GM12878 (cell line): Measurements from ENCODE around the gene FDPS. TPM values are rescaled to one million over a fixed set of nuclear protein-coding genes. Genes with fewer than 3 reads are reported as not detected.

ENCODE experiments used
- BHLHE40 ChIP-seq, 2 experiments: fragments of 450-650 bp in 1 of 2; IDR thresholded peaks; 2 replicates each; pipeline ENCODE4 v1.6.1; 2011 to 2017; ENCODE audit warnings: low read depth in 2 of 2, borderline replicate concordance in 1 of 2, improper control_type of control experiment in 1 of 2, low read length in 1 of 2, mild to moderate bottlenecking in 1 of 2
- CHD1 ChIP-seq: IDR thresholded peaks from 2 replicates; pipeline ENCODE4 v1.6.1; 2012; ENCODE audit warnings: low read depth, low read length, improper control_type of control experiment
- CREM ChIP-seq: IDR thresholded peaks from 2 replicates; pipeline ENCODE4 v1.6.1; 2014; ENCODE audit warnings: antibody characterized with exemption, low read depth
- EZH2 ChIP-seq: IDR thresholded peaks from 2 replicates; pipeline ENCODE4 v1.6.1; 2012; ENCODE audit warnings: low read depth, mild to moderate bottlenecking, control low read depth, inconsistent platforms, low read length, borderline replicate concordance; ENCODE audit not compliant: control insufficient read depth
- HDAC6 ChIP-seq: fragments of 200-600 bp; sonication (generic); IDR thresholded peaks from one replicate; pipeline ENCODE4 v1.8.0; 2017; ENCODE audit warnings: antibody characterized with exemption; ENCODE audit not compliant: unreplicated experiment
- JUNB ChIP-seq: IDR thresholded peaks from 2 replicates; pipeline ENCODE4 v1.6.1; 2016; ENCODE audit warnings: antibody characterized with exemption, mild to moderate bottlenecking
- MEF2A ChIP-seq: IDR thresholded peaks from 2 replicates; pipeline ENCODE4 v1.6.1; 2011; ENCODE audit warnings: low read depth, mild to moderate bottlenecking, low read length, moderate library complexity; ENCODE audit not compliant: insufficient read depth
- NFIC ChIP-seq: IDR thresholded peaks from 2 replicates; pipeline ENCODE4 v1.6.1; 2012; ENCODE audit warnings: low read depth, mild to moderate bottlenecking, inconsistent platforms, low read length, moderate library complexity
- NFYA ChIP-seq: IDR thresholded peaks from 2 replicates; pipeline ENCODE4 v1.6.1; 2011; ENCODE audit warnings: low read depth, mild to moderate bottlenecking, low read length, improper control_type of control experiment, borderline replicate concordance
- RB1 ChIP-seq: fragments of 450-650 bp; formaldehyde crosslinking; IDR thresholded peaks from 2 replicates; pipeline ENCODE4 v1.6.1; 2017; ENCODE audit warnings: mild to moderate bottlenecking, borderline replicate concordance
- SIN3A ChIP-seq: IDR thresholded peaks from 2 replicates; pipeline ENCODE4 v1.6.1; 2012; ENCODE audit warnings: low read depth, low read length, improper control_type of control experiment
- SMC3 ChIP-seq: IDR thresholded peaks from 2 replicates; pipeline ENCODE4 v1.6.1; 2011; ENCODE audit warnings: low read length, improper control_type of control experiment, borderline replicate concordance
- ZNF274 ChIP-seq: IDR thresholded peaks from one replicate; pipeline ENCODE4 v1.8.0; 2011; ENCODE audit not compliant: insufficient read length, insufficient read depth
- polyA plus RNA-seq, 11 experiments: library from polyadenylated mRNA; depleted of rRNA in 4 of 11; unstranded in 6 of 11; stranded (reverse) in 5 of 11; fragments of >200 nt; fragmentation: Nextera tagmentation in 4 of 11; fragmentation: Illumina TruSeq in 1 of 11; extraction: Ambion mirVana in 4 of 11; extraction: Trizol in 1 of 11; gene quantifications; 1 replicate in 1 of 11; 2 replicates in 10 of 11; pipeline versions ENCODE4 v1.2.1 to v1.2.3, GENCODE V29; 2011 to 2016; ENCODE audit warnings: inconsistent platforms in 2 of 11, missing spikeins in 2 of 11, low read depth in 1 of 11
- total RNA-seq, 4 experiments: library from RNA; depleted of rRNA in 3 of 4; stranded (reverse); fragments of >200 nt in 3 of 4; fragmentation: Illumina TruSeq in 1 of 4; extraction: Trizol in 1 of 4; gene quantifications; 2 replicates each; pipeline versions ENCODE4 v1.2.1 to v1.2.3, GENCODE V29; 2013 to 2021
- TF ChIP-seq, protein P1 (sequence below): IDR thresholded peaks from 2 replicates; pipeline ENCODE4 v1.6.1; 2012; ENCODE audit warnings: improper control_type of control experiment, low read depth, low read length; ENCODE audit not compliant: insufficient replicate concordance
- TF ChIP-seq, protein P2 (sequence below): IDR thresholded peaks from 2 replicates; pipeline ENCODE4 v1.6.1; 2012; ENCODE audit warnings: low read length, inconsistent platforms
- TF ChIP-seq, protein P3 (sequence below): fragments of 450-650 bp; IDR thresholded peaks from 2 replicates; pipeline ENCODE4 v1.6.1; 2017; ENCODE audit warnings: mild to moderate bottlenecking, moderate library complexity
- TF ChIP-seq, protein P4 (sequence below): fragments of 450-650 bp; IDR thresholded peaks from 2 replicates; pipeline ENCODE4 v1.6.1; 2016; ENCODE audit warnings: mild to moderate bottlenecking

Gene FDPS
- total and polyA plus RNA-seq, 10 of the 15 experiments (the other 5 are each of a cell fraction or from before 2014, with no cell fraction given), result 405 to 1,156 (median 487) TPM

DNA sequence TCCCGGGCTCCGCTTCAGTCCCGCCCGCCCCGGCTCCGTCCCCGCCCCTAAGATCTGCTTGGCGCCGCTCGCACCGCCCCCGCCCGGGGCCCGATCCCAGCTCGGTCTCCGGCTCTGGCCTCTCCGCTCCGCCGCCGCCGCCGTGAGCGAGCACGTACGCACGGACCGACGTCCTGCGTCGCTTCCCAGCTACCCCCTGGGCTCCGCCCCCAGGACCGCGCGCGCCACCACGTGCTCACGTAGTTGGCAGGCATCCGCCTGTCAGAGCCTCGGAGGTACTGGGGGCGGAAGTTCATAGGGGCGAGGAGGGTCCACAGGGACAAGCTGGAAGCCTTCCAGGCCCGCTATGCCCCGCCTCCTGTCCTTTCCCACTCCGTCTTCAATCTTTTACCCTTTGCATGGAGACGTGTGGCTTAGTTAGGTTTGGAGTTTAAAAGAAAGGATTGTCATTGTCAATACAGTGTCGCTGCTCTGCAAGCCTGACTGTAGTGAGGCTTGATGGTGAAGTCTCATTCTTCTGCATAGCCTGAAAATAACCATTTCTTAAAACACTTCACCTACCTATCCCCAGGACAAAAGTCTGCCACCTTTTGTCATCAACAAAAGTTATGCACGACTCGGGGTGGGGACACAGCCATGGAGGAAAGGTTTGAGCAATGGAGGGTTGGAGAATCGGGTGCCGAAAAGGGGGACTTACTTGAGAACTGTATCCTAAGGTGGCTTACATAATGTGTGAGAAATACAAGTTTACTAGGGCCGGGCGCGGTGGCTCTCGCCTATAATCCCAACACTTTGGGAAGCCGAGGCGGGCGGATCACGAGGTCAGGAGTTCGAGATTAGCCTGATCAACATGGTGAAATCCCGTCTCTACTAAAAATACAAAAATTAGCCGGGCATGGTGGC is 35.1 kb upstream of the FDPS start, which contains the start of gene CLK2 (continued):
- TF ChIP-seq NFYA (no peak), EZH2 (no peak), CREM (peak; percentile 56; the same call in 1 of the 2 replicates), RB1 (peak; percentile 53; the same call in 1 of the 2 replicates), SMC3 (no peak), BHLHE40 (IDR thresholded peaks at IDR 0.05; ENCODE audit: borderline replicate concordance in 1 of 2, low read depth in 2 of 2, low read length in 1 of 2) (peak; percentile 52 to 85; a peak in 3 of 4 replicates), MEF2A (no peak), SIN3A (peak; percentile 87; the same call in 1 of the 2 replicates), JUNB (no peak), HDAC6 (no peak), ZNF274 (no peak), NFIC (no peak), CHD1 (no peak)
- TF ChIP-seq, protein P1, sequence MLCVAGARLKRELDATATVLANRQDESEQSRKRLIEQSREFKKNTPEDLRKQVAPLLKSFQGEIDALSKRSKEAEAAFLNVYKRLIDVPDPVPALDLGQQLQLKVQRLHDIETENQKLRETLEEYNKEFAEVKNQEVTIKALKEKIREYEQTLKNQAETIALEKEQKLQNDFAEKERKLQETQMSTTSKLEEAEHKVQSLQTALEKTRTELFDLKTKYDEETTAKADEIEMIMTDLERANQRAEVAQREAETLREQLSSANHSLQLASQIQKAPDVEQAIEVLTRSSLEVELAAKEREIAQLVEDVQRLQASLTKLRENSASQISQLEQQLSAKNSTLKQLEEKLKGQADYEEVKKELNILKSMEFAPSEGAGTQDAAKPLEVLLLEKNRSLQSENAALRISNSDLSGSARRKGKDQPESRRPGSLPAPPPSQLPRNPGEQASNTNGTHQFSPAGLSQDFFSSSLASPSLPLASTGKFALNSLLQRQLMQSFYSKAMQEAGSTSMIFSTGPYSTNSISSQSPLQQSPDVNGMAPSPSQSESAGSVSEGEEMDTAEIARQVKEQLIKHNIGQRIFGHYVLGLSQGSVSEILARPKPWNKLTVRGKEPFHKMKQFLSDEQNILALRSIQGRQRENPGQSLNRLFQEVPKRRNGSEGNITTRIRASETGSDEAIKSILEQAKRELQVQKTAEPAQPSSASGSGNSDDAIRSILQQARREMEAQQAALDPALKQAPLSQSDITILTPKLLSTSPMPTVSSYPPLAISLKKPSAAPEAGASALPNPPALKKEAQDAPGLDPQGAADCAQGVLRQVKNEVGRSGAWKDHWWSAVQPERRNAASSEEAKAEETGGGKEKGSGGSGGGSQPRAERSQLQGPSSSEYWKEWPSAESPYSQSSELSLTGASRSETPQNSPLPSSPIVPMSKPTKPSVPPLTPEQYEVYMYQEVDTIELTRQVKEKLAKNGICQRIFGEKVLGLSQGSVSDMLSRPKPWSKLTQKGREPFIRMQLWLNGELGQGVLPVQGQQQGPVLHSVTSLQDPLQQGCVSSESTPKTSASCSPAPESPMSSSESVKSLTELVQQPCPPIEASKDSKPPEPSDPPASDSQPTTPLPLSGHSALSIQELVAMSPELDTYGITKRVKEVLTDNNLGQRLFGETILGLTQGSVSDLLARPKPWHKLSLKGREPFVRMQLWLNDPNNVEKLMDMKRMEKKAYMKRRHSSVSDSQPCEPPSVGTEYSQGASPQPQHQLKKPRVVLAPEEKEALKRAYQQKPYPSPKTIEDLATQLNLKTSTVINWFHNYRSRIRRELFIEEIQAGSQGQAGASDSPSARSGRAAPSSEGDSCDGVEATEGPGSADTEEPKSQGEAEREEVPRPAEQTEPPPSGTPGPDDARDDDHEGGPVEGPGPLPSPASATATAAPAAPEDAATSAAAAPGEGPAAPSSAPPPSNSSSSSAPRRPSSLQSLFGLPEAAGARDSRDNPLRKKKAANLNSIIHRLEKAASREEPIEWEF, result no peak
- TF ChIP-seq, protein P2, sequence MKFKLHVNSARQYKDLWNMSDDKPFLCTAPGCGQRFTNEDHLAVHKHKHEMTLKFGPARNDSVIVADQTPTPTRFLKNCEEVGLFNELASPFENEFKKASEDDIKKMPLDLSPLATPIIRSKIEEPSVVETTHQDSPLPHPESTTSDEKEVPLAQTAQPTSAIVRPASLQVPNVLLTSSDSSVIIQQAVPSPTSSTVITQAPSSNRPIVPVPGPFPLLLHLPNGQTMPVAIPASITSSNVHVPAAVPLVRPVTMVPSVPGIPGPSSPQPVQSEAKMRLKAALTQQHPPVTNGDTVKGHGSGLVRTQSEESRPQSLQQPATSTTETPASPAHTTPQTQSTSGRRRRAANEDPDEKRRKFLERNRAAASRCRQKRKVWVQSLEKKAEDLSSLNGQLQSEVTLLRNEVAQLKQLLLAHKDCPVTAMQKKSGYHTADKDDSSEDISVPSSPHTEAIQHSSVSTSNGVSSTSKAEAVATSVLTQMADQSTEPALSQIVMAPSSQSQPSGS, result no peak
- TF ChIP-seq, protein P3, sequence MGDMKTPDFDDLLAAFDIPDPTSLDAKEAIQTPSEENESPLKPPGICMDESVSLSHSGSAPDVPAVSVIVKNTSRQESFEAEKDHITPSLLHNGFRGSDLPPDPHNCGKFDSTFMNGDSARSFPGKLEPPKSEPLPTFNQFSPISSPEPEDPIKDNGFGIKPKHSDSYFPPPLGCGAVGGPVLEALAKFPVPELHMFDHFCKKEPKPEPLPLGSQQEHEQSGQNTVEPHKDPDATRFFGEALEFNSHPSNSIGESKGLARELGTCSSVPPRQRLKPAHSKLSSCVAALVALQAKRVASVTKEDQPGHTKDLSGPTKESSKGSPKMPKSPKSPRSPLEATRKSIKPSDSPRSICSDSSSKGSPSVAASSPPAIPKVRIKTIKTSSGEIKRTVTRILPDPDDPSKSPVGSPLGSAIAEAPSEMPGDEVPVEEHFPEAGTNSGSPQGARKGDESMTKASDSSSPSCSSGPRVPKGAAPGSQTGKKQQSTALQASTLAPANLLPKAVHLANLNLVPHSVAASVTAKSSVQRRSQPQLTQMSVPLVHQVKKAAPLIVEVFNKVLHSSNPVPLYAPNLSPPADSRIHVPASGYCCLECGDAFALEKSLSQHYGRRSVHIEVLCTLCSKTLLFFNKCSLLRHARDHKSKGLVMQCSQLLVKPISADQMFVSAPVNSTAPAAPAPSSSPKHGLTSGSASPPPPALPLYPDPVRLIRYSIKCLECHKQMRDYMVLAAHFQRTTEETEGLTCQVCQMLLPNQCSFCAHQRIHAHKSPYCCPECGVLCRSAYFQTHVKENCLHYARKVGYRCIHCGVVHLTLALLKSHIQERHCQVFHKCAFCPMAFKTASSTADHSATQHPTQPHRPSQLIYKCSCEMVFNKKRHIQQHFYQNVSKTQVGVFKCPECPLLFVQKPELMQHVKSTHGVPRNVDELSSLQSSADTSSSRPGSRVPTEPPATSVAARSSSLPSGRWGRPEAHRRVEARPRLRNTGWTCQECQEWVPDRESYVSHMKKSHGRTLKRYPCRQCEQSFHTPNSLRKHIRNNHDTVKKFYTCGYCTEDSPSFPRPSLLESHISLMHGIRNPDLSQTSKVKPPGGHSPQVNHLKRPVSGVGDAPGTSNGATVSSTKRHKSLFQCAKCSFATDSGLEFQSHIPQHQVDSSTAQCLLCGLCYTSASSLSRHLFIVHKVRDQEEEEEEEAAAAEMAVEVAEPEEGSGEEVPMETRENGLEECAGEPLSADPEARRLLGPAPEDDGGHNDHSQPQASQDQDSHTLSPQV, result no peak
- TF ChIP-seq, protein P4, sequence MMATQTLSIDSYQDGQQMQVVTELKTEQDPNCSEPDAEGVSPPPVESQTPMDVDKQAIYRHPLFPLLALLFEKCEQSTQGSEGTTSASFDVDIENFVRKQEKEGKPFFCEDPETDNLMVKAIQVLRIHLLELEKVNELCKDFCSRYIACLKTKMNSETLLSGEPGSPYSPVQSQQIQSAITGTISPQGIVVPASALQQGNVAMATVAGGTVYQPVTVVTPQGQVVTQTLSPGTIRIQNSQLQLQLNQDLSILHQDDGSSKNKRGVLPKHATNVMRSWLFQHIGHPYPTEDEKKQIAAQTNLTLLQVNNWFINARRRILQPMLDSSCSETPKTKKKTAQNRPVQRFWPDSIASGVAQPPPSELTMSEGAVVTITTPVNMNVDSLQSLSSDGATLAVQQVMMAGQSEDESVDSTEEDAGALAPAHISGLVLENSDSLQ, result peak; percentile 88
